ENCODE results near the gene OLFM3.

OLFM3 gene

DNA sequence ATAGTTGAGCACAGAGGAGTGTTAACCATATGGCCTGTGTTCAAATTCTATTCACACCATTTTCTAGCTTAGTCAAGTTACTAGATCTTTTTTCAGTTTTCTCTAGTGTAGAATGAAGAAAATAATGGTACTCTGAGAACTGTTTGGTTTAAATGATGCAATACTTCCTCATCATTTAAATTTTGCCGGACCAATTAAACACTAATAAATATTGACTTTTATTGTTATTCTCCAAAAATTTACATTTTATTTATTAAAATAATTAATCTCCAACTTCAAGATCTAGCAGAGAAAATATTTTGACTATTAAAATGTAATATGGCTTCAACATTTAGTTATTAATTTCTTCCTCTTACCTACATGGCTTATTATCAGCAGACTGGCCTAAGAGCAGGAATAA, 123.1 kb downstream of the OLFM3 start:
- Histone ChIP-seq H2AK5ac (ENCODE audit: low read length) (no peak overlapping the region), H2BK5ac (ENCODE audit: low read length) (no peak overlapping the region), H3K4me3 (ENCODE audit: low read length) (no peak overlapping the region), H3K79me2 (ENCODE audit: control insufficient read depth, insufficient read depth, low read length) (no peaks in the 10 kb centered on the region), H4K8ac (ENCODE audit: low read depth, low read length) (no peak overlapping the region), H3K56ac (ENCODE audit: low read length) (no peak overlapping the region), H3K18ac (ENCODE audit: low read length) (no peak overlapping the region), H3K9ac (ENCODE audit: low read length) (no peak overlapping the region), H3K79me1 (ENCODE audit: low read length) (no peaks in the 10 kb centered on the region), H2BK15ac (replicated peaks; ENCODE audit: low read depth) (no peak overlapping the region), H3K27ac (ENCODE audit: low read depth, low read length) (no peak overlapping the region), H3K4ac (ENCODE audit: low read depth, low read length) (no peak overlapping the region), H3K23ac (ENCODE audit: low read length) (no peak overlapping the region), H3K4me1 (ENCODE audit: control insufficient read depth, low read depth, low read length) (no peaks in the 10 kb centered on the region), H3K36me3 (ENCODE audit: control insufficient read depth, insufficient read depth, low read length) (no peaks in the 10 kb centered on the region), H3K27me3 (ENCODE audit: insufficient read depth, low read length, poor library complexity) (no peaks in the 10 kb centered on the region), H3K4me2 (ENCODE audit: low read length) (no peak overlapping the region), H2BK120ac (ENCODE audit: low read depth, low read length) (no peak overlapping the region), H4K5ac (ENCODE audit: low read length) (no peak overlapping the region)
- WGBS (ENCODE audit: extremely low coverage, insufficient coverage, low lambda C conversion rate) = 100% methylated on average over 1 of the region's 1 CpG
- DNase-seq = no peak

DNA sequence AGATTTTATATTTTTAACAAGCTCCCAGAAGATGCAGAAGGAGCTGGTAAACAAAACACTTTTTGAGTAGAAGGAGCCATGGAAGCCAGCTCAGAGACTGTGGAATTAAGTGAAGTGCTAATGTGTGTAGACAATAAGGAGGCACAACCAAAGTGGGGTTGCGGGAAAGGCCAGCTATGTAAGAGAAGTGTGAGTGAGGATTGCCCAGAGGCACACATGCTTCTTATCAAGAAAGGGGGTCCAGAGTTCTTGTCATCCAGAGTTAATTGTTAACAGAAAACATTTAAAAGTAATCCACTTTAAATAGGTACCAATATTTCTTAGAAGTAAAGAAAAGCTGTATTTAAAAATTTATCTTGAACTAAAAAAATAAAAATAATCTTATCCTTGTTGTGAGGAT, 136.8 kb downstream of the OLFM3 start:
- Histone ChIP-seq H3K36me3 (ENCODE audit: control insufficient read depth, insufficient read depth, low read length) (no peaks in the 10 kb centered on the region), H2AK5ac (ENCODE audit: low read length) (no peak overlapping the region), H3K4ac (ENCODE audit: low read depth, low read length) (no peak overlapping the region), H3K79me1 (ENCODE audit: low read length) (no peaks in the 10 kb centered on the region), H3K23ac (ENCODE audit: low read length) (no peak overlapping the region), H3K79me2 (ENCODE audit: control insufficient read depth, insufficient read depth, low read length) (no peaks in the 10 kb centered on the region), H3K27me3 (ENCODE audit: insufficient read depth, low read length, poor library complexity) (no peaks in the 10 kb centered on the region), H3K56ac (ENCODE audit: low read length) (no peak overlapping the region), H3K4me2 (ENCODE audit: low read length) (no peak overlapping the region), H2BK15ac (replicated peaks; ENCODE audit: low read depth) (no peak overlapping the region), H3K18ac (ENCODE audit: low read length) (no peak overlapping the region), H3K4me1 (ENCODE audit: control insufficient read depth, low read depth, low read length) (no peaks in the 10 kb centered on the region), H3K27ac (ENCODE audit: low read depth, low read length) (no peak overlapping the region), H4K5ac (ENCODE audit: low read length) (no peak overlapping the region), H2BK5ac (ENCODE audit: low read length) (no peak overlapping the region), H2BK120ac (ENCODE audit: low read depth, low read length) (no peak overlapping the region), H3K4me3 (ENCODE audit: low read length) (no peak overlapping the region), H4K8ac (ENCODE audit: low read depth, low read length) (no peak overlapping the region), H3K9ac (ENCODE audit: low read length) (no peak overlapping the region)
- no peak for DNase-seq
- no CpG with 5 or more reads among the region's 1 CpG for WGBS (ENCODE audit: extremely low coverage, insufficient coverage, low lambda C conversion rate)

GRCh38 chr1:101854271-101854670, 142.5 kb downstream of the OLFM3 start:
- no peaks in the 10 kb centered on the region for H3K79me1 ChIP-seq (ENCODE audit: low read length)
- no peaks in the 10 kb centered on the region for H3K4me1 ChIP-seq (ENCODE audit: control insufficient read depth, low read depth, low read length)
- no peak overlapping the region for H2BK15ac ChIP-seq (replicated peaks; ENCODE audit: low read depth)
- H3K79me2 ChIP-seq (ENCODE audit: control insufficient read depth, insufficient read depth, low read length) = no peaks in the 10 kb centered on the region
- no peak overlapping the region for H2AK5ac ChIP-seq (ENCODE audit: low read length)
- no peaks in the 10 kb centered on the region for H3K27me3 ChIP-seq (ENCODE audit: insufficient read depth, low read length, poor library complexity)
- H3K23ac ChIP-seq (ENCODE audit: low read length) = no peak overlapping the region
- no peak overlapping the region for H2BK120ac ChIP-seq (ENCODE audit: low read depth, low read length)
- H3K4me3 ChIP-seq (ENCODE audit: low read length) = no peak overlapping the region
- H2BK5ac ChIP-seq (ENCODE audit: low read length) = no peak overlapping the region
- no peak overlapping the region for H3K27ac ChIP-seq (ENCODE audit: low read depth, low read length)
- H4K5ac ChIP-seq (ENCODE audit: low read length) = no peak overlapping the region
- no peak overlapping the region for H3K56ac ChIP-seq (ENCODE audit: low read length)
- H3K4me2 ChIP-seq (ENCODE audit: low read length) = no peak overlapping the region
- no peak overlapping the region for H4K8ac ChIP-seq (ENCODE audit: low read depth, low read length)
- H3K9ac ChIP-seq (ENCODE audit: low read length) = no peak overlapping the region
- no peaks in the 10 kb centered on the region for H3K36me3 ChIP-seq (ENCODE audit: control insufficient read depth, insufficient read depth, low read length)
- H3K18ac ChIP-seq (ENCODE audit: low read length) = no peak overlapping the region
- no peak for DNase-seq
- H3K4ac ChIP-seq (ENCODE audit: low read depth, low read length) = no peak overlapping the region
- no CpG with 5 or more reads among the region's 3 CpGs for WGBS (ENCODE audit: extremely low coverage, insufficient coverage, low lambda C conversion rate)

DNA sequence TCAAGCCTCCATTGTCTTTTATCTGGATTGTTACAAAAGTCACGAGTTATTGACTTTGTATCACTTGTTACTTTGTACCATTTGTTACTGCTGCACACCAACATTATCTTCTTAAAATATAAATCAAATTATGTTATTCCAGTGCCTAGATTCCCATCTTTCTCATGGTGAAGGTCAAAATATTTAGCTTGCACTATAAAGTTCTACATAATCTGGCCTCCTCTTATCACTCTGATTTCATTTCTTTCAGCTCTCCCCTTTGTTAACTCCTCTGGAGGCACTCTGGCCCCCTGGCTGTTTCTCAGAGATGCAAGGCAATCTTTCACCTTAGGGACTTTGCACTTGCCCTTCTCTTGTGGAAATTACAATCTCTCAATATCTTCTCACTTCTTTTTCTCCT, 143.8 kb downstream of the OLFM3 start:
- H4K8ac ChIP-seq (ENCODE audit: low read depth, low read length) = no peak overlapping the region
- no peaks in the 10 kb centered on the region for H3K36me3 ChIP-seq (ENCODE audit: control insufficient read depth, insufficient read depth, low read length)
- no peak overlapping the region for H3K27ac ChIP-seq (ENCODE audit: low read depth, low read length)
- H3K79me1 ChIP-seq (ENCODE audit: low read length) = no peaks in the 10 kb centered on the region
- no peak overlapping the region for H2BK120ac ChIP-seq (ENCODE audit: low read depth, low read length)
- H2AK5ac ChIP-seq (ENCODE audit: low read length) = no peak overlapping the region
- H3K27me3 ChIP-seq (ENCODE audit: insufficient read depth, low read length, poor library complexity) = no peaks in the 10 kb centered on the region
- no peak overlapping the region for H3K56ac ChIP-seq (ENCODE audit: low read length)
- no peak overlapping the region for H3K4ac ChIP-seq (ENCODE audit: low read depth, low read length)
- H3K9ac ChIP-seq (ENCODE audit: low read length) = no peak overlapping the region
- no peaks in the 10 kb centered on the region for H3K4me1 ChIP-seq (ENCODE audit: control insufficient read depth, low read depth, low read length)
- no peak overlapping the region for H4K5ac ChIP-seq (ENCODE audit: low read length)
- no peak overlapping the region for H3K4me2 ChIP-seq (ENCODE audit: low read length)
- H2BK5ac ChIP-seq (ENCODE audit: low read length) = no peak overlapping the region
- no peak overlapping the region for H3K23ac ChIP-seq (ENCODE audit: low read length)
- no peaks in the 10 kb centered on the region for H3K79me2 ChIP-seq (ENCODE audit: control insufficient read depth, insufficient read depth, low read length)
- H3K18ac ChIP-seq (ENCODE audit: low read length) = no peak overlapping the region
- no CpG with 5 or more reads among the region's 1 CpG for WGBS (ENCODE audit: extremely low coverage, insufficient coverage, low lambda C conversion rate)
- no peak overlapping the region for H2BK15ac ChIP-seq (replicated peaks; ENCODE audit: low read depth)
- peak; percentile 4 for DNase-seq
- H3K4me3 ChIP-seq (ENCODE audit: low read length) = no peak overlapping the region

GRCh38 chr1:101849356-101849755, 147.4 kb downstream of the OLFM3 start:
- DNase-seq = no peak
- Histone ChIP-seq H3K36me3 (ENCODE audit: control insufficient read depth, insufficient read depth, low read length) (no peaks in the 10 kb centered on the region), H3K4ac (ENCODE audit: low read depth, low read length) (no peak overlapping the region), H2AK5ac (ENCODE audit: low read length) (no peak overlapping the region), H2BK15ac (replicated peaks; ENCODE audit: low read depth) (no peak overlapping the region), H2BK120ac (ENCODE audit: low read depth, low read length) (no peak overlapping the region), H3K4me3 (ENCODE audit: low read length) (no peak overlapping the region), H2BK5ac (ENCODE audit: low read length) (no peak overlapping the region), H3K18ac (ENCODE audit: low read length) (no peak overlapping the region), H3K79me2 (ENCODE audit: control insufficient read depth, insufficient read depth, low read length) (no peaks in the 10 kb centered on the region), H3K79me1 (ENCODE audit: low read length) (no peaks in the 10 kb centered on the region), H3K9ac (ENCODE audit: low read length) (no peak overlapping the region), H3K27ac (ENCODE audit: low read depth, low read length) (no peak overlapping the region), H4K8ac (ENCODE audit: low read depth, low read length) (no peak overlapping the region), H3K27me3 (ENCODE audit: insufficient read depth, low read length, poor library complexity) (no peaks in the 10 kb centered on the region), H4K5ac (ENCODE audit: low read length) (no peak overlapping the region), H3K23ac (ENCODE audit: low read length) (no peak overlapping the region), H3K4me2 (ENCODE audit: low read length) (no peak overlapping the region), H3K56ac (ENCODE audit: low read length) (no peak overlapping the region), H3K4me1 (ENCODE audit: control insufficient read depth, low read depth, low read length) (no peaks in the 10 kb centered on the region)
- no CpG with 5 or more reads among the region's 1 CpG for WGBS (ENCODE audit: extremely low coverage, insufficient coverage, low lambda C conversion rate)

DNA sequence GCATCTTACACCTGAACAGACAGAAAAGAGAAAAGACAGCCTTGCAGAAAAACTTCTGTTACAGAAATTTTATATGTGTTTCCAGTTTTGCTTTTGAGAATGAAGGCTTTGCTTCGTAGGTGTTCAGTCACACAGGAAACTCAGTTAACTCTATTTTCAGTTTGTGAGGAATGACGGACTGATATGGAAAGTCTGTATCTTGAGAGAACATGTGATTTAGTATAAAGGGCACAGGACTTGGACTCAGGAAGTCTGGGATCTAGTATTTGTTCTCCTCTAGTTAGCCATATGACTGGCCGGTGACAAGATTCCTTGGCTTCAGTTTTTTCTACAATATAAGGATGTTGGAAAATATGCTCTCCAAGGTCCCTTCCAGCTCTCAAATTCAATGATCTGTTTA, 149.1 kb downstream of the OLFM3 start:
- Histone ChIP-seq H2AK5ac (ENCODE audit: low read length) (no peak overlapping the region), H3K56ac (ENCODE audit: low read length) (no peak overlapping the region), H3K23ac (ENCODE audit: low read length) (no peak overlapping the region), H3K79me1 (ENCODE audit: low read length) (no peaks in the 10 kb centered on the region), H3K79me2 (ENCODE audit: control insufficient read depth, insufficient read depth, low read length) (no peaks in the 10 kb centered on the region), H3K9ac (ENCODE audit: low read length) (no peak overlapping the region), H3K4me2 (ENCODE audit: low read length) (no peak overlapping the region), H2BK120ac (ENCODE audit: low read depth, low read length) (no peak overlapping the region), H3K27me3 (ENCODE audit: insufficient read depth, low read length, poor library complexity) (no peaks in the 10 kb centered on the region), H3K4me3 (ENCODE audit: low read length) (no peak overlapping the region), H3K27ac (ENCODE audit: low read depth, low read length) (no peak overlapping the region), H4K8ac (ENCODE audit: low read depth, low read length) (no peak overlapping the region), H3K4me1 (ENCODE audit: control insufficient read depth, low read depth, low read length) (no peaks in the 10 kb centered on the region), H3K18ac (ENCODE audit: low read length) (no peak overlapping the region), H3K36me3 (ENCODE audit: control insufficient read depth, insufficient read depth, low read length) (no peaks in the 10 kb centered on the region), H4K5ac (ENCODE audit: low read length) (no peak overlapping the region), H2BK15ac (replicated peaks; ENCODE audit: low read depth) (no peak overlapping the region), H2BK5ac (ENCODE audit: low read length) (no peak overlapping the region), H3K4ac (ENCODE audit: low read depth, low read length) (no peak overlapping the region)
- DNase-seq = no peak
- WGBS (ENCODE audit: extremely low coverage, insufficient coverage, low lambda C conversion rate) = no CpG with 5 or more reads among the region's 3 CpGs

Data from mesendoderm (in vitro differentiated cells).